GM12878 (cell line): Measurements from ENCODE around the gene SLC2A9. TPM values are rescaled to one million over a fixed set of nuclear protein-coding genes. Genes with fewer than 3 reads are reported as not detected.

Experiments used
- ATAC-seq: fragments of 200-7000 bp; cut with Tn5 transposase; 3 replicates; pipeline ENCODE4 v1.9.1; 2020; ENCODE audit warnings: mild to moderate bottlenecking, moderate library complexity
- BruUV-seq: library from RNA; stranded (reverse); fragments of 400-500 nt; replicated peaks from 2 replicates; lab custom pipeline; 2021; lab: Mats Ljungman, UMichigan
- CTCF ChIA-PET: fragments of 300-600 bp; sonication (Branson Sonifier 250); formaldehyde crosslinking; extraction: SDS; loops from one replicate; lab custom pipeline; 2021; ENCODE audit warnings: inconsistent platforms; lab: Yijun Ruan, JAX
- POLR2A ChIA-PET: fragments of 350-600 bp; formaldehyde crosslinking; extraction: SDS; loops from one replicate; lab custom pipeline; 2021; ENCODE audit warnings: inconsistent platforms; lab: Charles Lee
- RAD21 ChIA-PET: fragments of 300-600 bp; sonication (Branson Sonifier 250); formaldehyde crosslinking; loops from one replicate; lab custom pipeline; 2023; ENCODE audit warnings: antibody characterized with exemption; ENCODE audit not compliant: unreplicated experiment; lab: Charles Lee
- SMC1A ChIA-PET: fragments of 300-600 bp; sonication (Branson Sonifier 250); formaldehyde crosslinking; loops from one replicate; lab custom pipeline; 2023; ENCODE audit not compliant: unreplicated experiment, uncharacterized antibody; lab: Charles Lee
- DNase-seq: peaks from one replicate; pipeline ENCODE4 v3.0.0-alpha.2; 2011; ENCODE audit warnings: low read depth, low spot score
- FAIRE-seq: peaks from 3 replicates; lab custom pipeline; 2011; peaks lifted over from hg19 to GRCh38; lab: Jason Lieb, UNC
- H2AFZ ChIP-seq: 2 replicates; pipeline ENCODE4 v1.6.0; 2011; ENCODE audit warnings: low read depth, low read length, control low read depth; ENCODE audit not compliant: control insufficient read depth
- H3K27ac ChIP-seq: 2 replicates; pipeline ENCODE4 v1.5.1; 2011; ENCODE audit warnings: control low read depth; ENCODE audit not compliant: control insufficient read depth, insufficient read depth
- H3K27me3 ChIP-seq, 2 experiments: replicated peaks in 1 of 2; 2 replicates each; pipeline versions ENCODE4 v1.6.0 to v1.6.1; 2011; ENCODE audit warnings: low read length in 1 of 2; ENCODE audit not compliant: control insufficient read depth in 2 of 2, insufficient read depth in 2 of 2
- H3K36me3 ChIP-seq, 2 experiments: 2 replicates each; pipeline ENCODE4 v1.5.1; 2011; ENCODE audit warnings: low read length in 1 of 2; ENCODE audit not compliant: control insufficient read depth in 2 of 2, insufficient read depth in 2 of 2
- H3K4me1 ChIP-seq: 2 replicates; pipeline ENCODE4 v1.6.1; 2011; ENCODE audit warnings: mild to moderate bottlenecking, low read length, moderate library complexity, mixed read lengths; ENCODE audit not compliant: control insufficient read depth, insufficient read depth
- H3K4me2 ChIP-seq: 2 replicates; pipeline ENCODE4 v1.6.0; 2011; ENCODE audit warnings: control low read depth; ENCODE audit not compliant: control insufficient read depth, insufficient read depth
- H3K4me3 ChIP-seq: fragments of 200-600 bp; sonication (generic); 2 replicates; pipeline ENCODE4 v1.5.1; 2016
- H3K79me2 ChIP-seq: 2 replicates; pipeline ENCODE4 v1.6.0; 2011; ENCODE audit warnings: low read length; ENCODE audit not compliant: control insufficient read depth, insufficient read depth
- H3K9ac ChIP-seq: 2 replicates; pipeline ENCODE4 v1.8.0; 2011; ENCODE audit warnings: low read length, control low read depth, mixed read lengths; ENCODE audit not compliant: control insufficient read depth, insufficient read depth
- H3K9me3 ChIP-seq: replicated peaks from 3 replicates; pipeline ENCODE4 v1.5.1; 2011; ENCODE audit warnings: mild to moderate bottlenecking, low read length; ENCODE audit not compliant: control insufficient read depth, insufficient read depth
- H4K20me1 ChIP-seq: 2 replicates; pipeline ENCODE4 v1.6.0; 2011; ENCODE audit not compliant: control insufficient read depth, insufficient read depth
- EED ChIP-seq: sonication (generic); IDR thresholded peaks from 2 replicates; pipeline ENCODE4 v1.6.1; 2016; ENCODE audit warnings: antibody characterized with exemption, low read depth
- FOXK2 ChIP-seq: fragments of 450-650 bp; IDR thresholded peaks from 2 replicates; pipeline ENCODE4 v1.6.1; 2017; ENCODE audit warnings: mild to moderate bottlenecking, moderate library complexity
- NFIC ChIP-seq: IDR thresholded peaks from 2 replicates; pipeline ENCODE4 v1.6.1; 2012; ENCODE audit warnings: low read depth, mild to moderate bottlenecking, inconsistent platforms, low read length, moderate library complexity
- POLR2A ChIP-seq: IDR thresholded peaks from 2 replicates; pipeline ENCODE4 v1.6.1; 2011; ENCODE audit warnings: low read depth, mild to moderate bottlenecking, low read length
- SMC3 ChIP-seq: IDR thresholded peaks from 2 replicates; pipeline ENCODE4 v1.6.1; 2011; ENCODE audit warnings: low read length, improper control_type of control experiment, borderline replicate concordance
- SPI1 ChIP-seq: IDR thresholded peaks from 2 replicates; pipeline ENCODE4 v1.6.1; 2011; ENCODE audit warnings: low read depth, mild to moderate bottlenecking, low read length, moderate library complexity, borderline replicate concordance; ENCODE audit not compliant: insufficient read depth
- SUPT20H ChIP-seq: IDR thresholded peaks from 2 replicates; pipeline ENCODE4 v1.6.1; 2011; ENCODE audit warnings: low read depth, mild to moderate bottlenecking, low read length, moderate library complexity, borderline replicate concordance; ENCODE audit not compliant: control insufficient read depth
- ZNF274 ChIP-seq: IDR thresholded peaks from one replicate; pipeline ENCODE4 v1.8.0; 2011; ENCODE audit not compliant: insufficient read length, insufficient read depth
- WGBS: methylation state at CpG from one replicate; pipeline ENCODE4 v1.1.6; 2016; ENCODE audit warnings: low lambda C conversion rate; ENCODE audit not compliant: insufficient replicate concordance, insufficient coverage; ENCODE audit errors: missing lambda C conversion rate; 5-methylcytosine and 5-hydroxymethylcytosine counted together
- in situ Hi-C: fragments of 300-500 bp; cut with MboI; formaldehyde crosslinking; loops from 9 replicates; pipeline ENCODE4 v1.14.3; 2018; ENCODE audit warnings: mixed read lengths
- intact Hi-C: fragments of 100-400 bp; cut with micrococcal nuclease; formaldehyde crosslinking; loops from one replicate; pipeline ENCODE4 v1.14.2; 2022; ENCODE audit not compliant: unreplicated experiment
- polyA plus RNA-seq, 11 experiments: library from polyadenylated mRNA; depleted of rRNA in 4 of 11; unstranded in 6 of 11; stranded (reverse) in 5 of 11; fragments of >200 nt; fragmentation: Nextera tagmentation in 4 of 11; fragmentation: Illumina TruSeq in 1 of 11; extraction: Ambion mirVana in 4 of 11; extraction: Trizol in 1 of 11; gene quantifications; 1 replicate in 1 of 11; 2 replicates in 10 of 11; pipeline versions ENCODE4 v1.2.1 to v1.2.3, GENCODE V29; 2011 to 2016; ENCODE audit warnings: inconsistent platforms in 2 of 11, missing spikeins in 2 of 11, low read depth in 1 of 11
- total RNA-seq, 4 experiments: library from RNA; depleted of rRNA in 3 of 4; stranded (reverse); fragments of >200 nt in 3 of 4; fragmentation: Illumina TruSeq in 1 of 4; extraction: Trizol in 1 of 4; gene quantifications; 2 replicates each; pipeline versions ENCODE4 v1.2.1 to v1.2.3, GENCODE V29; 2013 to 2021
- TF ChIP-seq, protein P1 (sequence below): IDR thresholded peaks from 2 replicates; pipeline ENCODE4 v1.6.1; 2012; ENCODE audit warnings: mild to moderate bottlenecking, low read depth, low read length
- TF ChIP-seq, protein P2 (sequence below): IDR thresholded peaks from 2 replicates; pipeline ENCODE4 v1.6.1; 2012; ENCODE audit warnings: low read depth, low read length, improper control_type of control experiment

SLC2A9 gene
- total and polyA plus RNA-seq, 10 of the 15 experiments (the other 5 are each of a cell fraction or from before 2014, with no cell fraction given), result 0.28 to 2.8 (median 1.2) TPM

DNA sequence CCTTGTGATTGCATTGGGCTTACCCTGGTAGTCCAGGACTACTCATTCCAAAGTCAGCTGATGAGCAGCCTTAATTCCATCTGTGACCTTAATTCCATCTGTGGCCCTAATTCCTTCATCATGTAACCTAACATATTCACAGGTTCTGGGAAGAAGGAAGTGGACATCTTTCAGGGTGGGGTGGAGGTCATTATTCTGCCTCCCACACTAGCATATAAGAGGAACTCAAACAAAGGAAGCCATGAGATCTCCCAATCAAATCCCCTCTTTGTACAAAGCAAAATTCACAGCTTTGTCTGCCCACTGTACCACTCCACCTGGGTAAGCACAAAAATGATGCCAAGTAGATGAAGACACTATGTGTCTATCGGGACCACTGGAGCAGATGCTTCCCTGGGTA, 87.3 kb downstream of the SLC2A9 start:
- ChIA-PET RAD21 (no interaction called here), SMC1A (interaction anchor here (1.9 to 4.7 kb wide), 2 partner anchors 15 to 80 kb away, joined by 4 to 21 read pairs; no protein-coding TSS in a partner anchor), CTCF (interaction anchor here (1.0 to 7.9 kb wide), 2 partner anchors 16 to 80 kb away, joined by 3 to 55 read pairs; no protein-coding TSS in a partner anchor), POLR2A (interaction anchor here (1.0 kb wide), 1 partner anchor 30 kb away, joined by 3 read pairs; no protein-coding TSS in a partner anchor)
- DNase-seq, result no peak
- H3K36me3 ChIP-seq, result no peaks in the 10 kb centered on the region
- no peak overlapping the region for H3K9ac ChIP-seq
- TF ChIP-seq, protein P1, sequence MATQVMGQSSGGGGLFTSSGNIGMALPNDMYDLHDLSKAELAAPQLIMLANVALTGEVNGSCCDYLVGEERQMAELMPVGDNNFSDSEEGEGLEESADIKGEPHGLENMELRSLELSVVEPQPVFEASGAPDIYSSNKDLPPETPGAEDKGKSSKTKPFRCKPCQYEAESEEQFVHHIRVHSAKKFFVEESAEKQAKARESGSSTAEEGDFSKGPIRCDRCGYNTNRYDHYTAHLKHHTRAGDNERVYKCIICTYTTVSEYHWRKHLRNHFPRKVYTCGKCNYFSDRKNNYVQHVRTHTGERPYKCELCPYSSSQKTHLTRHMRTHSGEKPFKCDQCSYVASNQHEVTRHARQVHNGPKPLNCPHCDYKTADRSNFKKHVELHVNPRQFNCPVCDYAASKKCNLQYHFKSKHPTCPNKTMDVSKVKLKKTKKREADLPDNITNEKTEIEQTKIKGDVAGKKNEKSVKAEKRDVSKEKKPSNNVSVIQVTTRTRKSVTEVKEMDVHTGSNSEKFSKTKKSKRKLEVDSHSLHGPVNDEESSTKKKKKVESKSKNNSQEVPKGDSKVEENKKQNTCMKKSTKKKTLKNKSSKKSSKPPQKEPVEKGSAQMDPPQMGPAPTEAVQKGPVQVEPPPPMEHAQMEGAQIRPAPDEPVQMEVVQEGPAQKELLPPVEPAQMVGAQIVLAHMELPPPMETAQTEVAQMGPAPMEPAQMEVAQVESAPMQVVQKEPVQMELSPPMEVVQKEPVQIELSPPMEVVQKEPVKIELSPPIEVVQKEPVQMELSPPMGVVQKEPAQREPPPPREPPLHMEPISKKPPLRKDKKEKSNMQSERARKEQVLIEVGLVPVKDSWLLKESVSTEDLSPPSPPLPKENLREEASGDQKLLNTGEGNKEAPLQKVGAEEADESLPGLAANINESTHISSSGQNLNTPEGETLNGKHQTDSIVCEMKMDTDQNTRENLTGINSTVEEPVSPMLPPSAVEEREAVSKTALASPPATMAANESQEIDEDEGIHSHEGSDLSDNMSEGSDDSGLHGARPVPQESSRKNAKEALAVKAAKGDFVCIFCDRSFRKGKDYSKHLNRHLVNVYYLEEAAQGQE, result no peak
- TF ChIP-seq SPI1 (no peak), SUPT20H (no peak), NFIC (no peak), SMC3 (no peak), EED (no peak), FOXK2 (no peak), POLR2A (no peak), ZNF274 (no peak)
- TF ChIP-seq, protein P2, sequence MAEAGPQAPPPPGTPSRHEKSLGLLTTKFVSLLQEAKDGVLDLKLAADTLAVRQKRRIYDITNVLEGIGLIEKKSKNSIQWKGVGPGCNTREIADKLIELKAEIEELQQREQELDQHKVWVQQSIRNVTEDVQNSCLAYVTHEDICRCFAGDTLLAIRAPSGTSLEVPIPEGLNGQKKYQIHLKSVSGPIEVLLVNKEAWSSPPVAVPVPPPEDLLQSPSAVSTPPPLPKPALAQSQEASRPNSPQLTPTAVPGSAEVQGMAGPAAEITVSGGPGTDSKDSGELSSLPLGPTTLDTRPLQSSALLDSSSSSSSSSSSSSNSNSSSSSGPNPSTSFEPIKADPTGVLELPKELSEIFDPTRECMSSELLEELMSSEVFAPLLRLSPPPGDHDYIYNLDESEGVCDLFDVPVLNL, result no peak
- intact Hi-C loops (no loop called here), in situ Hi-C loops (no loop called here)
- H3K27ac ChIP-seq, result no peak overlapping the region
- H2AFZ ChIP-seq, result no peak overlapping the region
- H3K4me1 ChIP-seq, result no peaks in the 10 kb centered on the region; the same call in 1 of the 2 replicates
- no peaks in the 10 kb centered on the region for H4K20me1 ChIP-seq
- no peaks in the 10 kb centered on the region for H3K79me2 ChIP-seq
- BruUV-seq, result no TSS peak
- no peak overlapping the region for H3K4me3 ChIP-seq
- 100% methylated on average over 1 of the region's 1 CpG for WGBS
- no peaks in the 10 kb centered on the region for H3K27me3 ChIP-seq
- no peak for ATAC-seq
- no peak overlapping the region for H3K4me2 ChIP-seq
- no peaks in the 10 kb centered on the region for H3K9me3 ChIP-seq
- no peak for FAIRE-seq
